GM18858 (cell line): ENCODE results near the gene DACT3.

Source experiments
- ATAC-seq: cut with Tn5 transposase; IDR thresholded peaks from one replicate; pipeline ENCODE4 v1.9.1; 2021; ENCODE audit not compliant: unreplicated experiment

DACT3 gene

GRCh38 chr19:46661020-46661731 lies at the start of gene DACT3:
Gene DACT3, minus strand, starts transcription at chr19:46661182. Its CDS starts 118 bp downstream, at chr19:46661064.
- peak; percentile 79 for ATAC-seq

GRCh38 chr19:46710687-46711086 lies 49.7 kb upstream of the DACT3 start:
- ATAC-seq = no peak

GRCh38 chr19:46704379-46705076 lies 43.5 kb upstream of the DACT3 start:
- no peak for ATAC-seq

- no peak for ATAC-seq
Observed at GRCh38 chr19:46700704-46701103, 39.7 kb upstream of the DACT3 start.

GRCh38 chr19:46698395-46699321 lies 37.7 kb upstream of the DACT3 start:
- no peak for ATAC-seq

- no peak for ATAC-seq
Observed at GRCh38 chr19:46697204-46697960, 36.4 kb upstream of the DACT3 start.

GRCh38 chr19:46696866-46697203 lies 35.9 kb upstream of the DACT3 start:
- ATAC-seq = no peak

GRCh38 chr19:46696052-46696451 lies 35.1 kb upstream of the DACT3 start:
- ATAC-seq = no peak

- ATAC-seq = no peak
Observed at GRCh38 chr19:46693760-46694159, 32.8 kb upstream of the DACT3 start.

GRCh38 chr19:46692918-46693722 lies 32.1 kb upstream of the DACT3 start:
- ATAC-seq = no peak

GRCh38 chr19:46691948-46692347 lies 31.0 kb upstream of the DACT3 start:
- no peak for ATAC-seq

- no peak for ATAC-seq
Observed at GRCh38 chr19:46691104-46691503, 30.1 kb upstream of the DACT3 start.

GRCh38 chr19:46689358-46689757 lies 28.4 kb upstream of the DACT3 start:
- ATAC-seq = no peak

- no peak for ATAC-seq
Observed at GRCh38 chr19:46687438-46688145, 26.6 kb upstream of the DACT3 start.

- no peak for ATAC-seq
Observed at GRCh38 chr19:46685189-46685588, 24.2 kb upstream of the DACT3 start.

GRCh38 chr19:46678110-46678732 lies 17.2 kb upstream of the DACT3 start:
- no peak for ATAC-seq

- no peak for ATAC-seq
Observed at GRCh38 chr19:46674416-46675178, 13.6 kb upstream of the DACT3 start.

GRCh38 chr19:46670813-46671212 lies 9.8 kb upstream of the DACT3 start:
- ATAC-seq = no peak
